KMS-11 (cell line): Measurements from ENCODE around the gene KIF26A.

ENCODE experiments used
- H2AFZ ChIP-seq: fragments of 200-600 bp; sonication (generic); 2 replicates; pipeline ENCODE4 v1.6.1; 2016; ENCODE audit warnings: antibody characterized with exemption, mixed run types, low read depth
- H3K27ac ChIP-seq: fragments of 200-600 bp; sonication (generic); 2 replicates; pipeline ENCODE4 v1.6.1; 2016; ENCODE audit warnings: mild to moderate bottlenecking, mixed run types
- H3K27me3 ChIP-seq: fragments of 200-600 bp; sonication (generic); 2 replicates; pipeline ENCODE4 v1.6.1; 2017; ENCODE audit warnings: mild to moderate bottlenecking, low read depth, mixed run types, moderate library complexity; ENCODE audit not compliant: insufficient read depth
- H3K36me3 ChIP-seq: fragments of 200-600 bp; sonication (generic); 2 replicates; pipeline ENCODE4 v1.6.1; 2017; ENCODE audit warnings: mild to moderate bottlenecking, mixed run types; ENCODE audit not compliant: insufficient read depth
- H3K4me1 ChIP-seq: fragments of 200-600 bp; sonication (generic); 2 replicates; pipeline ENCODE4 v1.6.1; 2016; ENCODE audit warnings: mild to moderate bottlenecking, low read depth, mixed run types; ENCODE audit not compliant: poor library complexity, severe bottlenecking
- H3K4me2 ChIP-seq: fragments of 200-600 bp; sonication (generic); 2 replicates; pipeline ENCODE4 v1.7.0; 2016; ENCODE audit warnings: mild to moderate bottlenecking, mixed run types
- H3K4me3 ChIP-seq: fragments of 200-600 bp; sonication (generic); IDR thresholded peaks from 2 replicates; pipeline ENCODE4 v1.6.1; 2017; ENCODE audit warnings: low read depth, low read length, mixed read lengths; ENCODE audit not compliant: insufficient read depth
- H3K79me2 ChIP-seq: fragments of 200-600 bp; sonication (generic); 2 replicates; pipeline ENCODE4 v1.6.1; 2016; ENCODE audit warnings: low read depth, mixed run types; ENCODE audit not compliant: insufficient read depth
- H3K9ac ChIP-seq: fragments of 200-600 bp; sonication (generic); 2 replicates; pipeline ENCODE4 v1.6.1; 2016; ENCODE audit warnings: mild to moderate bottlenecking, mixed run types
- H4K20me1 ChIP-seq: fragments of 200-600 bp; sonication (generic); 2 replicates; pipeline ENCODE4 v1.6.1; 2016; ENCODE audit warnings: mild to moderate bottlenecking, mixed run types; ENCODE audit not compliant: insufficient read depth
- TF ChIP-seq, protein P1 (sequence below): fragments of 200-600 bp; sonication (generic); conservative IDR thresholded peaks from 2 replicates; pipeline ENCODE4 v1.6.1; 2017; ENCODE audit warnings: low read depth, mild to moderate bottlenecking, antibody characterized with exemption, low read length, moderate library complexity, mixed read lengths

Gene KIF26A

GRCh38 chr14:104110491-104111209, 27.7 kb upstream of the KIF26A start:
- no peaks in the 10 kb centered on the region for H3K79me2 ChIP-seq
- no peak overlapping the region for H3K27ac ChIP-seq
- H3K27me3 ChIP-seq, result peaks cover 5% of the 10 kb centered on the region; the same call in 1 of the 2 replicates

DNA sequence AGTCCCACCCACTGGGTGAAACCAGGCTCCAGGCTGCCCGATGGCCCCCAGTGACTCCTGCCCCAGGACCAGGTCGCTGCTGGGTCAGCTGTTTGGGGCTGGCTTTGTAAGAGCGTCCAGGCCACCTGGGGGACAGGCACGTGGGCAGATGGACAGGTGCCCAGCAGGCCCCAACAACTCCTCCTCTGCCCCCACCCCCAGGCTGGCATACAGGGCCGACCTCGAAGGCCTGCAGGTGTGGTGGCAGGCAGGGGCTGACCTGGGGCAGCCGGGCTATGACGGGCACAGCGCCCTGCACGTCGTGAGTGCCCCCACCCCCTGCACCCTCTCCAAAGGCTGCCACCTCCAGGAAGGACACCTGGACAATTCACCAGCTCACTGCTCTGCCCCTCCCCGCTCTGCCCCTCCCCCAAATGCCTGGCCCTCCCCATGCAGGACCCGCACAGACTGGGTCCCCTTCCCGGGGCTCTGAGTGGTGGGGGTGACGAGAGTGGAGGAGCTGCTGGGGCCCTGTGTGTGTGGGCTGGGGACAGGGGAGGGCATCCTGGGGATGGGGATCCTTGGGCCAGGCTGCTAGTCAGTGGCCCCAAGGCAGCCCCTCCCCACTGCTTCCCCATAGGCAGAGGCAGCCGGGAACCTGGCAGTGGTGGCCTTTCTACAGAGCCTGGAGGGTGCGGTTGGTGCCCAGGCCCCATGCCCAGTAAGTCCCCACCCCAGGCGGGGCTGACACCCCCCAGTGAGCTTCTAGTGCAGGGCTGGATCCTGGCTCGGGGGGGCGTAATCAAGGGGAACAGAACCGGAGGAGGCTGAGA, 26.9 kb upstream of the KIF26A start:
- peaks cover 5% of the 10 kb centered on the region; the same call in 1 of the 2 replicates for H3K27me3 ChIP-seq
- no peak overlapping the region for H3K4me3 ChIP-seq
- H3K27ac ChIP-seq, result no peak overlapping the region
- no peaks in the 10 kb centered on the region for H3K4me1 ChIP-seq
- H3K79me2 ChIP-seq, result no peaks in the 10 kb centered on the region
- no peaks in the 10 kb centered on the region for H3K36me3 ChIP-seq
- no peak overlapping the region for H2AFZ ChIP-seq
- no peak overlapping the region for H3K9ac ChIP-seq
- TF ChIP-seq, protein P1, sequence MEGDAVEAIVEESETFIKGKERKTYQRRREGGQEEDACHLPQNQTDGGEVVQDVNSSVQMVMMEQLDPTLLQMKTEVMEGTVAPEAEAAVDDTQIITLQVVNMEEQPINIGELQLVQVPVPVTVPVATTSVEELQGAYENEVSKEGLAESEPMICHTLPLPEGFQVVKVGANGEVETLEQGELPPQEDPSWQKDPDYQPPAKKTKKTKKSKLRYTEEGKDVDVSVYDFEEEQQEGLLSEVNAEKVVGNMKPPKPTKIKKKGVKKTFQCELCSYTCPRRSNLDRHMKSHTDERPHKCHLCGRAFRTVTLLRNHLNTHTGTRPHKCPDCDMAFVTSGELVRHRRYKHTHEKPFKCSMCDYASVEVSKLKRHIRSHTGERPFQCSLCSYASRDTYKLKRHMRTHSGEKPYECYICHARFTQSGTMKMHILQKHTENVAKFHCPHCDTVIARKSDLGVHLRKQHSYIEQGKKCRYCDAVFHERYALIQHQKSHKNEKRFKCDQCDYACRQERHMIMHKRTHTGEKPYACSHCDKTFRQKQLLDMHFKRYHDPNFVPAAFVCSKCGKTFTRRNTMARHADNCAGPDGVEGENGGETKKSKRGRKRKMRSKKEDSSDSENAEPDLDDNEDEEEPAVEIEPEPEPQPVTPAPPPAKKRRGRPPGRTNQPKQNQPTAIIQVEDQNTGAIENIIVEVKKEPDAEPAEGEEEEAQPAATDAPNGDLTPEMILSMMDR, result no peak
- H3K4me2 ChIP-seq, result no peak overlapping the region
- no peaks in the 10 kb centered on the region for H4K20me1 ChIP-seq

More at GRCh38 chr14:104110491-104111209, 27.7 kb upstream of the KIF26A start:
- Histone ChIP-seq H3K9ac (no peak overlapping the region), H4K20me1 (no peaks in the 10 kb centered on the region), H3K4me3 (no peak overlapping the region), H3K36me3 (no peaks in the 10 kb centered on the region), H3K4me1 (no peaks in the 10 kb centered on the region), H2AFZ (no peak overlapping the region), H3K4me2 (no peak overlapping the region)
- TF ChIP-seq, protein P1, result no peak

DNA sequence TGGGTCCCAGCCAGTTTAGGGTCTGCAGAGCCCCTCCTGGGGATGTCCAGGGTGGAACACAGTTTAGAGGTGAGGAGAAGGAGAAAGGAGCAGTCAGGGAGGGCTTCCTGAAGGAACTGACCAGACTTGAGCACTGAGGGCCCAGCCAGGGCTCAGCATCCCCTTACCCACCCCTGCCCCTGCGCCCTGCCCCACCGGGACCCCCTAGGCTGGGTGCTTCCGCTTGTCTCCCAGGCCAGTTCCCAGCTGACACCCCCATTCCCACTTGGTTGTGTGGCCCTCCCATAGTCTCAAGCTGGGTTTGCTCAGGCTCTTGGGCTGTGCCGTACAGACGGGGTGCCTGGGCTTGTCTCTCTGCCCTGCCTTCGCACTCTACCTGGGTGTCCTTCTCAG, 26.3 kb upstream of the KIF26A start:
- H3K9ac ChIP-seq, result no peak overlapping the region
- H2AFZ ChIP-seq, result no peak overlapping the region
- TF ChIP-seq, protein P1, result no peak
- H3K4me3 ChIP-seq, result no peak overlapping the region
- H3K4me2 ChIP-seq, result no peak overlapping the region
- no peaks in the 10 kb centered on the region for H3K36me3 ChIP-seq
- peaks cover 5% of the 10 kb centered on the region; the same call in 1 of the 2 replicates for H3K27me3 ChIP-seq
- H3K27ac ChIP-seq, result no peak overlapping the region
- no peaks in the 10 kb centered on the region for H3K79me2 ChIP-seq
- no peaks in the 10 kb centered on the region for H3K4me1 ChIP-seq
- no peaks in the 10 kb centered on the region for H4K20me1 ChIP-seq

GRCh38 chr14:104112609-104113571, 25.5 kb upstream of the KIF26A start:
- H3K4me2 ChIP-seq, result no peak overlapping the region
- TF ChIP-seq, protein P1, result no peak
- H2AFZ ChIP-seq, result no peak overlapping the region
- H3K27me3 ChIP-seq, result peaks cover 5% of the 10 kb centered on the region; the same call in 1 of the 2 replicates
- H3K4me3 ChIP-seq, result no peak overlapping the region
- no peaks in the 10 kb centered on the region for H3K4me1 ChIP-seq
- no peak overlapping the region for H3K27ac ChIP-seq
- H3K9ac ChIP-seq, result no peak overlapping the region
- H3K79me2 ChIP-seq, result no peaks in the 10 kb centered on the region
- no peaks in the 10 kb centered on the region for H4K20me1 ChIP-seq
- no peaks in the 10 kb centered on the region for H3K36me3 ChIP-seq
